Renal pelvis (tissue), 4 donors: ENCODE data around the gene DNAJC7. TPM values are rescaled to one million over a fixed set of nuclear protein-coding genes. Genes with fewer than 3 reads are reported as not detected.
A peak's percentile ranks its signal among the peaks of the same experiment; 100 is the strongest.

Source experiments
- DNase-seq: peaks from one replicate; pipeline ENCODE4 v3.0.0-alpha.2; 2013
- polyA plus RNA-seq, 3 donors: library from polyadenylated mRNA; unstranded; fragments of 120-200 nt; gene quantifications; one replicate each; pipeline ENCODE4 v1.2.1, GENCODE V29; 2013; ENCODE audit not compliant: insufficient read length in 3 of 3

The DNAJC7 gene
- polyA plus RNA-seq, 3 donors: 140 to 165 (median 150) TPM

GRCh38 chr17:41930009-41930832 lies 87.0 kb downstream of the DNAJC7 start, which contains the start of gene ODAD4:
TSS of gene ODAD4 (plus strand) at chr17:41930617. CDS start at chr17:41930724, 107 bp downstream.
- DNase-seq: peak; percentile 97

GRCh38 chr17:41928693-41929251 lies 88.5 kb downstream of the DNAJC7 start:
- DNase-seq: no peak

Other genes starting within 250 kb of the DNAJC7 start
- 100 to 1,000 TPM; 218 to 260 (median 242) TPM for gene JUP, start 230.7 kb downstream of the DNAJC7 start, polyA plus RNA-seq
- 10 to 100 TPM; 43.4 to 48.8 (median 44.8) TPM for gene P3H4, start 205.5 kb downstream of the DNAJC7 start, polyA plus RNA-seq
- 100 to 1,000 TPM; 142 to 163 (median 160) TPM for gene FKBP10, start 204.4 kb downstream of the DNAJC7 start, polyA plus RNA-seq
- 100 to 1,000 TPM in 1 of 3 donors, 10 to 100 TPM in 2; 91.4 to 111 (median 91.7) TPM for gene NT5C3B, start 181.2 kb downstream of the DNAJC7 start, polyA plus RNA-seq
- under 1 TPM; 0.24 to 0.27 (median 0.27) TPM for gene KLHL10, start 179.6 kb downstream of the DNAJC7 start, polyA plus RNA-seq
- gene KLHL11, start 152.0 kb downstream of the DNAJC7 start, polyA plus RNA-seq: 10 to 100 TPM in 2 of 3 donors, 1 to 10 TPM in 1; 8.7 to 12.1 (median 10.3) TPM
- 10 to 100 TPM; 89.5 to 92.9 (median 90.9) TPM for gene ACLY, start 98.5 kb downstream of the DNAJC7 start, polyA plus RNA-seq
- 1 to 10 TPM; 5.9 to 8.6 (median 7.6) TPM for gene ODAD4, start 86.8 kb downstream of the DNAJC7 start, polyA plus RNA-seq
- 10 to 100 TPM; 68.3 to 81.0 (median 77.0) TPM for gene CNP, start 50.6 kb downstream of the DNAJC7 start, polyA plus RNA-seq
- 10 to 100 TPM; 54.6 to 58.4 (median 57.2) TPM for gene NKIRAS2, start 2.7 kb upstream of the DNAJC7 start, polyA plus RNA-seq
- 1 to 10 TPM; 3.8 to 6.2 (median 5.5) TPM for gene C17orf113, start 33.2 kb upstream of the DNAJC7 start, polyA plus RNA-seq
- gene ZNF385C, start 81.0 kb upstream of the DNAJC7 start, polyA plus RNA-seq: 1 to 10 TPM; 6.3 to 9.0 (median 6.9) TPM
- 10 to 100 TPM in 1 of 3 donors, 1 to 10 TPM in 2; 8.6 to 11.2 (median 9.3) TPM for gene DHX58, start 95.3 kb upstream of the DNAJC7 start, polyA plus RNA-seq
- 10 to 100 TPM; 64.7 to 73.3 (median 71.1) TPM for gene KAT2A, start 103.9 kb upstream of the DNAJC7 start, polyA plus RNA-seq
- under 1 TPM; 0.30 to 0.50 (median 0.49) TPM for gene HSPB9, start 105.4 kb upstream of the DNAJC7 start, polyA plus RNA-seq
- gene RAB5C, start 137.6 kb upstream of the DNAJC7 start, polyA plus RNA-seq: 100 to 1,000 TPM; 141 to 155 (median 153) TPM
- under 1 TPM; 0.04 to 0.10 (median 0.04) TPM for gene KCNH4, start 163.7 kb upstream of the DNAJC7 start, polyA plus RNA-seq
- gene HCRT, start 168.0 kb upstream of the DNAJC7 start, polyA plus RNA-seq: not detected
- 10 to 100 TPM; 18.4 to 21.9 (median 19.3) TPM for gene GHDC, start 177.1 kb upstream of the DNAJC7 start, polyA plus RNA-seq